ENCODE results near the gene CALM1.
A peak's percentile ranks its signal among the peaks of the same experiment; 100 is the strongest.

CALM1 gene

DNA sequence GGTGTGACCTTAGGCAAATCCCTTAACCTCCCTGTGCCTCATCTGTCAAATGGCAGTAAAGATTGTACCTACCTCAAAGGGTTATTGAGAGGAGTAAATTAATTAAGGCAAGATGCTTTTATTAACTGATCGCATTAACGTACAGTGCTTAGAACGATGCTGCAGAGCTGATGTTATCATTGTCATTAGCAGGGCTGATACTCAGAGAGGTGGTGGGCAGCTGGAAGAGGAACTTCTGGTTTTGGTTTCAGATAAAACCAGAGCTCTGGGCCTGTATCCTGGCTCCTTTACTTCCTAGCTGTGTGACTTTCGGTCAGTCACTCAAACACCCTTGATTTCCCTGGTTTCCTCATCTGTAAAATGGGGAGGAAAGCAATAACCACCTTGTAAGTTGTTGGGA is 55.1 kb downstream of the CALM1 start:
- Histone ChIP-seq H3K36me3 (ENCODE audit: control insufficient read depth, insufficient read depth, low read length) (no peaks in the 10 kb centered on the region), H3K9ac (ENCODE audit: low read length) (no peak overlapping the region), H3K27me3 (ENCODE audit: control insufficient read depth, insufficient read depth, low read length) (no peaks in the 10 kb centered on the region), H3K4me3 (ENCODE audit: low read length) (no peak overlapping the region), H3K4me1 (ENCODE audit: control insufficient read depth, insufficient read depth, low read length) (peaks cover 13% of the 10 kb centered on the region), H3K9me3 (ENCODE audit: control insufficient read depth, low read length) (no peaks in the 10 kb centered on the region)

DNA sequence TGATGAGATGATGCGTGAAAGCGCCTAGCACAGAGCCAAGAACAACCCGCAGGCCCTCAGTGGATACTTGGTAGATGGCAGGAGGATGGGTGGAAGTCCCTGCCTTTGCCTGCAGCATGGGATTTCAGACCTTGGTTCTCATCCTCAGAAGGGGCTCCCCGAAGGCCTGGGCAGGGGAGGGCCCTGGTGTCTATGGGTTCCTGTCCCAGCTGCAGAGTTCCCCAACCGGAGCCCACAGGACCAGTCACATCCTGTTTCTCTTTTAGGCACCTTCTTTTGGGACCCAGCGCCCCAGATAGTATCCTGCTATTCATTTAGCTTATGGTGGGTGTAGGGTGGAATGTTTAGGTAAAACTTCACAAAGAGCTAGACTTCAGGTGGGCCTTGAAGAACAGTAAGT is 55.5 kb downstream of the CALM1 start:
- Histone ChIP-seq H3K9ac (ENCODE audit: low read length) (no peak overlapping the region), H3K36me3 (ENCODE audit: control insufficient read depth, insufficient read depth, low read length) (no peaks in the 10 kb centered on the region), H3K4me1 (ENCODE audit: control insufficient read depth, insufficient read depth, low read length) (peaks cover 13% of the 10 kb centered on the region), H3K9me3 (ENCODE audit: control insufficient read depth, low read length) (no peaks in the 10 kb centered on the region), H3K27me3 (ENCODE audit: control insufficient read depth, insufficient read depth, low read length) (no peaks in the 10 kb centered on the region), H3K4me3 (ENCODE audit: low read length) (no peak overlapping the region)

DNA sequence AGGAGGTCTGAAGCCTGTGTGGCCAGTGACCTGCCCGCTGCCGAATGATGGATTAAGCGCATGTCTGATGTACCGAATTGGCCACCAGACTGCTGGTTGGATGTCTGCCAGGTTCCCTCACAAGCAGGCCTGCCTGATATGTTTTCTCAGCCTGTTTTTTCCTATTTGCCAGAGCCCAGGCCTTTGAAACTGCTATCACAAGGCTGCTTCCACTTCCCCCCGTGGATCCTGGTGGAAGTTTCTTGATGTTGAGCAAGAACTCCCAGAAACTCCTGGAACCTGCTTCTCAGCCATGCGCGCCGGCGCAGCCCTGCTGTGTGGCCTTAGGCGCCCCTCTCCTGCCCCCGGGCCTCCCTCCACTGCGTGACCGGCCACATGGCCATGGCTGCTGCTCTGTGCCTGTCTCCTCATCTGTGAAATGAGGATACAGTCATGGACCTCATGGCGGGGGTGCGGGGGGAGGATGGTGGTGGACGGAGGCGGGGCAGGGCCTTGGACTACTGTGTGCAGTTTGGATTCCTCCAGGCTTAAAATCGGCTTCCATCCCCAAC is 56.6 kb downstream of the CALM1 start:
- peaks cover 13% of the 10 kb centered on the region for H3K4me1 ChIP-seq (ENCODE audit: control insufficient read depth, insufficient read depth, low read length)
- no peaks in the 10 kb centered on the region for H3K9me3 ChIP-seq (ENCODE audit: control insufficient read depth, low read length)
- no peak overlapping the region for H3K4me3 ChIP-seq (ENCODE audit: low read length)
- peak overlapping the region; percentile 78 for H3K9ac ChIP-seq (ENCODE audit: low read length)
- no peaks in the 10 kb centered on the region for H3K27me3 ChIP-seq (ENCODE audit: control insufficient read depth, insufficient read depth, low read length)
- H3K36me3 ChIP-seq (ENCODE audit: control insufficient read depth, insufficient read depth, low read length), result no peaks in the 10 kb centered on the region

DNA sequence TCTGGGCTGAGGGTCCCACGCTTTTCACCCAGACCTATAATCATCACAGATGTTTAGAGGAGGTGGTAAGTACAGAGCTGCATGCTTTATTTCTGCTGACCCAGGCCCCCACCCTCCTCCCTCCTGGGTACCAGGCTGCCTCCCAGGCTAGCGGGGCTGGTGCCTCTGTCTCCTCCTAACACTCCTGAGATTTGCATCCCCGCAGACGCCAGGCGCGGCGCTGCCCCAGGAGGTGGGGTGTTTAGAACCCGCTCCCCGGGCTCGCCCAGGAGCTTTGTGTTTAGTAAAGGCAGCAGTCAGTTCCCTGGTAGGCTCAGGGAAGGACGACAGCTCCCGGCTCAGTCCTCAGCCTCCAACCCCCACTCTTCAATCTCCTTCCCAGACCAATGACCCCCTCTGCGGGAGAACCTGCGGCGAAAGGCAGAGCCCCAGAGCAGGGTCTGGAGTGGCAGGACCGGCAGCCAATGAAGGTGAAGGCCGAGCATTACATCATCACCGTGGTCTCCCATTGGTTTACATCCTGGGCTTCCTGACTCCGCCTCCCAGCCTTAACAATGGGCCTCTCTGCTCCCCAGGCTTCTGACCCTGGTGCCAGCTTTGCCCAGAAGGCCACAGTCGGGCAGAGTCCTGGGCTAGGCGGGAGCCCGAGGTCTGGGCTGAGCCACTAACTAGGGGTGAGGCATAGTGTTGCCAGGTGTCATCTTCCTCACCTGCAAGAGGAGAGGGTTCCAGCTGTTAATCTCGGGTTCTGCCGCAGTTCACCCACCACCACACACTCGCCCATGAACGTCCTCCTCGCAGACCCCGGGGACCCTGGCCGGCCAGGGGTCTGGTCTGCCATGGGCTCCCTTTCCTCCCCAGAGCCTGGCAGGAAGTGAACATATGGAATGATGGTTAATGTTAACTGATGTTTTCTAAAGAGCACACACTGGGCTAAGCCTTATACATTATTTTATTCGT is 57.5 kb downstream of the CALM1 start:
- Histone ChIP-seq H3K4me3 (ENCODE audit: low read length) (peak overlapping the region; percentile 44), H3K9me3 (ENCODE audit: control insufficient read depth, low read length) (no peaks in the 10 kb centered on the region)

DNA sequence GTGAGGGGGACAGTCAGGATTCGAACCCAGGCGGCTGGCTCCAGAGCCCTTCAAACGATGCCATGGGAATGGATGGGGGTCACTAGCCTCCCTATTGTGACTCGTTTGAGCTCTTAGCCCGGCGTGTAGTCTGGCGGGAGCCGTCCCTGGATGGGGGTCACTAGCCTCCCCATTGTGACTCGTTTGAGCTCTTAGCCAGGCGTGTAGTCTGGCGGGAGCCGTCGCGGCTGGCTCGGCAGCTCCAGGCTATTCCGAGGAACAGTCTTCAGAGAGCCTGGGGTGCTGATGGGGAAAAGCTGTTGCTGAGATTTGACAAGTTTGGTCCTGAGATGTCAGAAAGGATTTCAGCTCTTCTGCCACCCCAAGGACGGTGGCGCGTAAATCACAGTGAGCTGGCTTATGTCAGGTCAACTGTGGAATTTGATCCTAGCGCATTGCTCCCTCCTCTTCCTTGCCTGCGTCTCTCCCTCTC is 58.3 kb downstream of the CALM1 start:
- Histone ChIP-seq H3K9me3 (ENCODE audit: control insufficient read depth, low read length) (no peaks in the 10 kb centered on the region), H3K36me3 (ENCODE audit: control insufficient read depth, insufficient read depth, low read length) (no peaks in the 10 kb centered on the region), H3K27me3 (ENCODE audit: control insufficient read depth, insufficient read depth, low read length) (no peaks in the 10 kb centered on the region), H3K4me3 (ENCODE audit: low read length) (no peak overlapping the region), H3K9ac (ENCODE audit: low read length) (no peak overlapping the region), H3K4me1 (ENCODE audit: control insufficient read depth, insufficient read depth, low read length) (peaks cover 13% of the 10 kb centered on the region)

More for the DNA sequence above, 57.5 kb downstream of the CALM1 start:
- H3K9ac ChIP-seq (ENCODE audit: low read length), result peak overlapping the region; percentile 78
- H3K27me3 ChIP-seq (ENCODE audit: control insufficient read depth, insufficient read depth, low read length), result no peaks in the 10 kb centered on the region
- H3K4me1 ChIP-seq (ENCODE audit: control insufficient read depth, insufficient read depth, low read length), result peaks cover 13% of the 10 kb centered on the region
- no peaks in the 10 kb centered on the region for H3K36me3 ChIP-seq (ENCODE audit: control insufficient read depth, insufficient read depth, low read length)

DNA sequence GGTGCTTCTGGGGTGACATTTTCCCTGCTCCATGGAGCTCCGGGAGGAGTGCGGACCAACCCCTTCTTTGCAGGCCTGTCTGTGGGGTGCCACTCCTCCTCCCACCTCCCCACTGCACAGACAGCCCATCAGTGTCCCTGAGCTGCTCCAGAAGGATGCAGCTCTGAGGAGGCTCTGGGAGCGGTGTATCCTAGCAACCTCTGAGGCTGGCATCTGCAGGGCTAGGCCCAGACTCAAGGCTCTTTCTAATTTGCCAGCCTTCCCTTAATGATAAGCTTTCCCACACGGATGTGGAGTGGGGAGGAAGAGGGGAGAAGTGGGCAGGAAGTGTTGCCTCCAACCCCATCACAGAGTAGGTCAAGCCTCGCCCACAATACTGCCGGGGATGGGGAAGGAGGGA is 59.7 kb downstream of the CALM1 start:
- Histone ChIP-seq H3K4me3 (ENCODE audit: low read length) (no peak overlapping the region), H3K9ac (ENCODE audit: low read length) (no peak overlapping the region), H3K27me3 (ENCODE audit: control insufficient read depth, insufficient read depth, low read length) (no peaks in the 10 kb centered on the region), H3K36me3 (ENCODE audit: control insufficient read depth, insufficient read depth, low read length) (no peaks in the 10 kb centered on the region), H3K4me1 (ENCODE audit: control insufficient read depth, insufficient read depth, low read length) (peaks cover 13% of the 10 kb centered on the region), H3K9me3 (ENCODE audit: control insufficient read depth, low read length) (no peaks in the 10 kb centered on the region)

DNA sequence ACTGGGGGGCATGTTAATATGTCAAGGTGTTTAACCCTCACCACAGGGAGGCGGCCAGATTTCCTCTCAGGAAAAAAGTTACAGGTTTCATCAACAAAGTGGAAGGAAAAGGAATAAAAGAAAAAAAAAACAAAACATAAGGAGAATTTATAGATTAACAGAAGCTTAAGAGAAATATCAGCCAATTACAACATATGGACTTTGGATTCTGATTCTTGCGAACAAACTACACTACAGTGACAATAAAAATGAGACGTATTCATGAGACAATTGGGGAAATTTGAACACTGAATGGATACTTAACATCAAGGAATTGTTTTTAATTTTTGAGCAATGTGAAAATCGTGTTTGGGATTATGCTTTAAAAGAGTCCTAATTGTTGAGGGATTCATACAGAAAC is 60.4 kb downstream of the CALM1 start:
- Histone ChIP-seq H3K9ac (ENCODE audit: low read length) (no peak overlapping the region), H3K4me1 (ENCODE audit: control insufficient read depth, insufficient read depth, low read length) (peaks cover 13% of the 10 kb centered on the region), H3K9me3 (ENCODE audit: control insufficient read depth, low read length) (no peaks in the 10 kb centered on the region), H3K4me3 (ENCODE audit: low read length) (no peak overlapping the region), H3K27me3 (ENCODE audit: control insufficient read depth, insufficient read depth, low read length) (no peaks in the 10 kb centered on the region), H3K36me3 (ENCODE audit: control insufficient read depth, insufficient read depth, low read length) (no peaks in the 10 kb centered on the region)
